Fibroblast of skin of left quadriceps (primary cell): Measurements from ENCODE around the gene CCDC57.
"Not testable (repeated sequence)": the region's sequence is repeated elsewhere in the genome, so short reads cannot be mapped to it uniquely, and the experiment has no call there.

ENCODE experiments used
- DNase-seq, 2 experiments: peaks; one replicate each; pipeline ENCODE4 v3.0.0-alpha.2; 2013; ENCODE audit warnings: low read depth in 2 of 2

Gene CCDC57

DNA sequence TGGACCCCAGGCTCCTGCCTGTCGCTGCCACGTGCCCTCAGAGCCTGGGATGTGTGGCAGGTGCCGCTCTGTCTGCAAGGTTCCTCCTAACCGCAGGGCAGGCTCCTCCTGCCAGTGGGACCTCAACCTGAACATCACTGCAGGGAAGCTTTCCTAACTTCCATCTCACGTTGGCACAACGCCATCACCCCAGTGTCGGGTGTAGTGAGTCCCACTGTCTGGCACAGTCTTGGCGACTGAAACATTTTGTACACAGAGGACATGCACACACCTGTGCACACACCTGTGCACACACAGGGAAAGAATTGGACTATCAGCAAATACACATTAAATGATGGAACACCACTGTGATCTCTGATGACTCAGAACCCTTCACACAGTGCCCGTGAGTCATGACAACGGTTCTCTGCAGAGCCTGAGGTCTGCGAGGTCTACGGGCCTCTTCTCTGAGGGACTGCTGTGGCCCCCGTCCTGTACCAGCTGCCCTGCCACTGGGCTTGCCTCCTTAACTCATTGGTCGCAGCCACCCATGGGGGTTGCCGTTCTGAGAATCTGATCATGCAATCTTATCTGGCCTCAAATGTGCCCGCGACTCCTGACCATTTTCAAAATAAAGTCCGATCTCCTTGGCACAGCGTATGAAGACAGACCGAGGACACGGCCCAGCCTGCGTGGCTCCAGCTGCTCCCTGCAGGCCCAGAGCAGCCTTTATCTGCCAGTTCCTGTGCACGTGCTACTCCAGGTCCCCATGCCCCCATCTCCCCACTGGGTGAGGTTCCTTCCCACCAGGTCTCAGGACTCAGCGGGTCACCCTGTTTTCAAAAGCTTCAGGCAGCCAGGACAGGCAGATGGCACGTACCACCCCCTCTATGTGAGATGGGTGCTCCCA, 7.6 kb downstream of the CCDC57 start:
- DNase-seq = no peak

DNA sequence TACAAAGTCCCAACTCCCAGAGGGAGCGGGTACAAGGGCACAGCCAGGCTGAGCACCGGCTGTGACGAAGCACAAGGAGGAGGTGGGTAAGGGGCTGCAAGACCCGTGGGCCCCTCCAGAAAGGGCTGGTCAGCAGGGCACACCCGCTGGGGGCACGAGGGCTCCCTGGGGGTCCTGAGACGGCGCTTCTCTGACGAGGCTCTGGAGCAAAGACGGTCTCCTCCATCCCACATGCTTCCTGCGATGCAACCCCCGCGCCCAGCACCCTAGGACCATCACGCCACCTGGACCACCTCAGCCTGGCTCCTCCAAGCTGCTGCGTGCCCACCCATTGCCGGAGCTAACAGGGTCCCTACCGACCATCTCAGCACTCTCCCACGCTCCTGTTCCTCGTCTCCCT, 8.7 kb downstream of the CCDC57 start:
- no peak for DNase-seq

DNA sequence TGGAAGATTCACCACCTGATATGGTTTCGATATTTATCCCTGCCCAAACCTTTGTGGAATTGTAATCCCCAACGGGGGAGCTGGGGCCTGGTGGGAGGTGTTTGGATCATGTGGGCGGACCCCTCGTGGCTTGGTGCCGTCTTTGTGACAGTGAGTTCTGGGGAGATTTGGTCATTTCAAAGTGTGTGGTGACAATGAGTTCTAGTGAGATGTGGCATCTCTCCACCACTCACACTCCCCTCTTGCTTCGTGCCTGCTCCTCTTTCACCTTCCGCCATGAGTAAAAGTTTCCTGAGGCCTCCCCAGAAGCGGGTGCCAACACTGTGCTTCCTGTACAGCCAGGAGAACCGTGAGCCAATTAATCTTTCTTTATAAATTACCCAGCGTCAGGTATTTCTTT, 9.7 kb downstream of the CCDC57 start:
- no peak for DNase-seq

DNA sequence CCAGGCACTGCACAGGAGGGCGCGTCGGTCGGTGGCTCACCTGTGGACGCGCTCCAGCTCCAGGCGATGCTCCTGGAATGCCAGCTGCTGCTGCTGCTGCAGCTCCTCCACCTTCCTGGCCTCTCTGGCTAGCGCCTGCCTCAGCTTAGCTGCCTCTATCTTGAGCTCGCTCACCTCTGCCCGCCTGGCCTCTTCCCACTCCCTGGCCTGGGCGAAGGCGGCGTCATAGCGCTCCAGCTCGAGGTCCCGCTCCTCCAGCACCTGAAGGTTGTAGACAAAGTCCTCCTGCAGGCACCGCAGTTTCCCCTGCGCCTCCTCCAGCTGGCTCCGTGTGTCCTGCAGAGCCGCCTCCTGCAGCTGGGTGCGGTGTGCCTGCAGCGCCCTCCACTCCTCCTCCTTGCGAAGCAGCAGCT, 11.1 kb downstream of the CCDC57 start:
- DNase-seq = no peak

DNA sequence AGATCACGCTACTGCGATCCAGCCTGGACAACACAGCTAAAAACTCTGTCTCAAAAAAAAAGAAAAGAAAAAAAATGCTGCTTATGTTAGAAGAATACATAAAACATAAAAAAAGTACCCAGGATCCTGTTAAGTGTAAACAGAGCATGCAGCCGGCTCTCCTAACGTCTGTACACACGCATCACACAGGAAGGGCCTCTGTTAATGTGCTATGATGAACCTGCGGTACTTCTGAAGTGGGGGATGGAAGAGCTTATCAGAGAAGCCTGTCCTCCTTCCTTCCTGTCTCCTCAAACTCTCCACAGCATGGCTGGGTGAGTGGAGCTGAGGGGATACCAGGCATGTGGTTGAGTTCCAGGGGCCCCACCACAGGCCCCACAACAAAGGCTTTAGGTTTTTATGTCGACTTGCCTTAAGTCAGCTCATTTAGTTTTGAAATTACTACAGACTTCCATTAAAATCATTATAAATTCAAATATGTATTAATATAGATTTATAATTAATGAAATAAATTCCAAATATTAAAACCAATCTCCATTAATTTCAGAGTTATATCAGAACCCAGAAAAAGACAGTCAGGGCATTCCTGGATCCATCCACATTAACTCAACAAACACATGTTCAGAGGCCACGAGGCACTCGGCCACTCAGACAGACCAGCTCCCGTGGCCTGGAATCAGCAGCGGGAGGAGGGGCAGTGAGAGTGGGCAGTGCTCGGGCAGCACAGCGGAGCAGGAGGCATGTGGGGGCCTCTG, 11.7 kb downstream of the CCDC57 start:
- no peak for DNase-seq

DNA sequence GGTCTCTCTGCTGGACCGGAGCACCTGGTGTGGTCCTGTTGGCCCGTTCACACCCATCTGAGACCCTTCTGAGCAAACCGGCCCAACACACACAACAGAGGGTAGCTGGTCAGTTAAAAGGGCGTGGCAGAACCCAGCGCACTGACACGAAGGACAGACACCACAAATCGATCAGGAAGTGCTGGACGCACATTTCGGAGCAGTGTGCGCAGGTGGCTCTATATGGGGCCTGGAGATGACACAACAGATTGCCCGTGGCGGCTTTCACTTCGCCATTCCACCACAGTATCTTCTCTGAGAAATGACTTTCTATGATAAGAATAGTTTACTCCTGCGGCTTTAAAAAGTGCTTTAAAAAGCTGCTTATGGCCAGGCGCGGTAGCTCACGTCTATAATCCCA, 12.5 kb downstream of the CCDC57 start:
- DNase-seq = no peak

DNA sequence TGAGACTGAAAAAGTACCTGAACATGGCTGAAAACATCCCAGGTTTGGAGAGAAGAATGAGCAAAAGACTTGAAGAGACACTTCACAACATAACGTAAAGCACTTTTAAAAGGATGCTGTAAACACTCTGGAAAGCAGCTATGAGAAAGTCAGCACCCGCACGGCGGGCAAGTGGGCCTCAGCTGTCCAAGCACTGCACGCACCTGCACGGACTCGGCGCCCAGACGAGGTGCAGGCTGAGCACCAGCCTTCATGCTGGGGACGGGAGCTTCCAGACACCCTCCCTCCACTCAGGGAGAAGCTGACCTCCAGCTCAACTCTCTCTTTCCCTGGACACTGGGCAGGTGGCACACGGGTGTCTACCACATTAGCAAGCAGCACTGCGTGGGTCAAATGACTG, 13.1 kb downstream of the CCDC57 start:
- no peak for DNase-seq

DNA sequence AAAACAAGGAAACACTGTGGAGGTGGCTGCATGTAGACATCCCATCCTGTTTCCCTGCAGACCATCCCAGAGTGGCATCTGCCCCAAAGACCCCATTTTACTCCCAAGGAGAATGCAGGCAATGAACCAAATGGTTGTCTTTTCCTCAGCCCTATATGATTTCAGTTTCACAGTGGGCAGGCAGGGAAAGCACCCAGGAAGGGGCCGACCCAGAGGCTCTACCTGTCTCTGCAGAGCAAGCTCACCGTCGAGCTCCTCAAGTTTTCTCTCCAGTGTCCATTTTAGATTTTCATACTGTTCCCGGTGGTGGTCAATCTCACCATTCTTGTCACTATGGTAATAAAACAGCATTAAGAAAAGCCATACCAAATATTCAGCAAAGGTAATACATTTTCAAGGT, 14.6 kb downstream of the CCDC57 start:
- no peak for DNase-seq

DNA sequence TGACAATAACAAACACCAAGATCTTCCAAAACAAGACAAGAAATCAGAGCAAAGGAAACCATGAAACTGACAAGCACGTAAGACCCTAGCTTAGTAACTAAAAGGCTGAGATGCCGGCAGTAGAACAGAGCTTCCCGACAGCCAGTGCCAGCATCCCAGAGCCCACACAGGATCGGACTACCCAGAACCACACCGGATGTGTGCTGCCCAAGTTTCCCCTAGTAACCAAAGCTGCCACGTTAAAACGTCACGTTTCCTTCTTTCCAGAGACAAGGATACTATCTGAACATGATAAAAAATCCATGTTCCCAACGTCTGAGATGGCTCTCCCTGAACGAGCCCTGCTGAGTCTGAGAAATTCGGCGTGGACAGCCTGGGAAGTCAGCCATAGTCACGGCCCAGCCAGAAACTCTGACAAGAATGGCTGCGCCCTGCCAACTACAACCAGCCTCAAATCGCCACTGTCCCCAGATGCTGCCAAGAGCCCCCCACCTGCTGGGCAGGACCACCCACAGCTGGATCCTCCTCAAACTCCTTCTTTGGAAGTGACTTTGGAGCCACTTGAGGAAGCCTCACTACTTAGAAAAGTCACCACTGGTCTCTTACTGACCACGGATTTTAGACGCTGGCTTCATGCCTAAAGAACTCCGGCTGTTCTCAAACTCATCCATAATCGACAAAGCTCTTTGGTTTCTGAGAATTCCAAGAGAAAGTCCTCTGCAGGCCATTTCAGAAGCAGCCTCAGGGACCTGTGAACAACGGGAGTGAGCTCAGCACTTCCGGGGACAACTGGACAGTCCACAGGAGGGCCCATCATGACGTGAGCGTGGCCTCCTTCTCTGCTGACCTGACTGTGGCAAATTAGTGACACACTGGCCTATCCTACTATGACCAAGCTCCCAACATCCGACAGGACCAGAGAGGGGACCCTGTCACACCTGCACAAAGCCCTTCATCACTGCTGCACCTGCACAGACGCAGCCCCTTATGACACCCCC, 16.7 kb downstream of the CCDC57 start:
- no peak for DNase-seq

DNA sequence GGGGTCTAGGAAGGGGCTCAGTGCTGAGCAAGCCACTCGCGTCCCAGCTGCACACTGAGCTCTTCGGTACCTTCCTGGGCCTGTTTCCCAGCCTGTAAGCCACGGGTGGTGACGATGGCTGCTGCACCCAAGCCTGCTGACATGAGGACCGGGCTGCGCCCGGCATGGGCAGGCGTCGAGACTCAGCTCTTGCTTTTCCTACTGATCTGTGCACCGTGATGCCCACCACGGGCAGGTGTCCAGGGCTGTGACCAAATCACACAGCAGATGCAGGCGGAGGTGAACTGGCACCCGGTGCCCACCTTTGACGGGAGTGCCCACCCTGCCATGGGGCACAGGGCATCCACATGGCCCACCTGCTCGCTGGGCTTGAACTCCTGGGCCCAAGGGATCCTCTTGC, 17.9 kb downstream of the CCDC57 start:
- DNase-seq = no peak

DNA sequence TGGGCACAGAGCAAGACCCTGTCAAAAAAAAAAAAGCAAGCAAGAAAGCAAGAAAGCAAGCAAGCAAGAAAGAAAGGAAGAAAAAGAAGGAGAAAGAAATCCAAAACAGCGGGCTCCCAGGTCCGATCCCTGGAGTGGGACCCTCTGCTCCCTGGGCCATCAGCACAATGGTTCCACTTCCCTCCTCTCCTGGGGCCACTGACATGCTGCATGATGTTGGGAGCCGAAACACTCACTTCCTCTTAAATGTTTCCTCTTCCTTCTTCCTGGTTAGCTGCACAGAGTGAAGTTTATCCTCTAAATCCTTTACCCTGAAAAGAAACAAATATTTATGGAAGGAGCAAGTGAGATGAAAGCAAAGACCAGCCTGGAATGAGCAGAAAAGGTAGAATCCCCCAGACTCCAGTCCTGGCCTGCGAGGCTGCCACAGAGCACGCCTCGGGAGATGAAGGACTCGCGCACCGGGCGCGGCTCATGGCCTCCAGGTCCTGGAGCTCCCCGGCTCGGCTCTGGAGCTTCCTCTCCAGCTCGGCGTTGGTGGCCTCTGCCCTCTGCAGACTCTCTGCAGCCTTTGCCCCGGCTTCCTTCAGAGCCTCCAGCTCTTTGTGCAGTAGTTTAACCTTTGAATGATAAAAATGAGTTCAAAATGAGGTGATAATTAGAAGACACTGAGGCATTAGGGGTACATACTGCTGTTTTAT, 19.0 kb downstream of the CCDC57 start:
- DNase-seq = no peak

DNA sequence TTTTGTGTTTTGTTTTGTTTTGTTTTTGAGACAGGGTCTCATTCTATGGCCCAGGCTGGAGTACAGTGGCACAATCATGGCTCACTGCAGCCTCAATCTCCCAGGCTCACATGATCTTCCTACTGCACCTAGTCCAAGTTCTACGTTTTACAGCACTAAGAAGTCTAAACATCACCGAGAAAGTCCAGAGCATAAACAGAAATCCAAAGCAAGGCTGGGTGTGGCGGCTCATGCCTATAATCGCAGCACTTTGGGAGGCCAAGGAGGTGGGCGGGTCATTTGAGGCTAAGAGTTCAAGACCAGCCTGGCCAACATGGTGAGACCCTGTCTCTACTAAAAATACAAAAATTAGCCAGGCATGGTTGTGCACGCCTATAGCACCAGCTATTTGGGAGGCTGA, 19.6 kb downstream of the CCDC57 start:
- DNase-seq = not testable (repeated sequence)

DNA sequence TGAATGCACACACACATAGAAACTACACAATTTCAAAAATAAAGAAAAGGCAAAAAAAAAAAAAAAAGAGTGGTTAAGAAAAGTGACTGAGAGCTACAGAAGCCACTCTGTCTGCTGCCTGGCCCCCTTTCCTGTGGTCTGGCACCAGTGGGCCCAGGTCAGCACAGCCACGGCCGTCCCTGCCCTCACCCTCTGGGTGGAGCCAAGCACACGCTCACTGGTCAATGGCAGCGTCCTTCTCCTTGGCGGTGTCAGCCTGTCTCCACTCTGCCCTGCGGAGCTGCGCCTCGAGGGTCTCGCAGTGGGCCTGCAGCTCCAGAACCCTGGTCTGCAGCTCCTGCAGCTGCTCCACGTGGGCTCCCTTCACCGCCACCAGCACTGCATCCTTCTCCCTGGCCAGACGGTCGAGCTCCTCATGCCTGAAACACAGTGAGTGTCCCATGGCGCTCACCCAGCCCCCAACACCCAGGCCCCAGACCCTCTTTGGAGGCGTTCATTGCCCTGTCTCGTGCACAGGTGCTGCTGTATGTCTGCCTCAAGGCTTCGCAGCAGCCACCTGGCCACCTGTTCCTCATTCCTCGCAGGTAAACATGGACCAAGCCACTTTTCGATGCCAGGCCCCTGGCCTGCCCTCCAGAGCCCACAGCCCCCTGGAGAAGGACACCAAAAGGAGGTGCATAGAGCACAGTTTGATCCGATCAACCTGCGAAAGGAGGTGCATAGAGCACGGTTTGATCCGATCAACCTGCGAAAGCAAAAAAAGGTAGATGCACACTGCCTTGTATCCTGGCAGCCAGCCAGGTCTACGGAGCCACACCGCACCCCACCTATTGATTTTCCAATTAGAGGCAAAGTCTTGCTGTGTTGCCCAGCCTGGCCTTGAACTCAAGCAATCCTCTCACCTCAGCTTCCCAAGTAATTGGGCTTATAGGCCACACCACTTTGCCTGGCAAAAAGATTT, 24.4 kb downstream of the CCDC57 start:
- no peak for DNase-seq

DNA sequence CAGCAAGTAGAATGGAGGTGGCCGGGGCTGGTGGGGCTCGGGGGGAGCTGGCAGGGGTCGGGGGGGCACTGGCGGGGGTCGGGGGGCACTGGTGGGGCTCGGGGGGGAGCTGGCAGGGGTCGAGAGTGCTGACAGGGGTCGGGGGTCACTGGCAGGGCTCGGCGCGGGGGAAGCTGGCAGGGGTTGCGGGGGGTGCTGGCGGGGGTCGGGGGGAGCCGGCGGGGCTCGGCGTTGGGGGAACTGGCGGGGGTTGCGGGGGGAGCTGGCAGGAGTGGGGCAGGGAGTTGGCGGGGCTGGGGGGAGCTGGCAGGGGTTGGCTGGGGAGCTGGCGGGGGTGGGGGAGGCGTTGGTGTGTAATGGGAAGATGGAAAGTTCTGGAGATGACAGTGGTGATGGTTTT, 25.1 kb downstream of the CCDC57 start:
- no peak for DNase-seq

DNA sequence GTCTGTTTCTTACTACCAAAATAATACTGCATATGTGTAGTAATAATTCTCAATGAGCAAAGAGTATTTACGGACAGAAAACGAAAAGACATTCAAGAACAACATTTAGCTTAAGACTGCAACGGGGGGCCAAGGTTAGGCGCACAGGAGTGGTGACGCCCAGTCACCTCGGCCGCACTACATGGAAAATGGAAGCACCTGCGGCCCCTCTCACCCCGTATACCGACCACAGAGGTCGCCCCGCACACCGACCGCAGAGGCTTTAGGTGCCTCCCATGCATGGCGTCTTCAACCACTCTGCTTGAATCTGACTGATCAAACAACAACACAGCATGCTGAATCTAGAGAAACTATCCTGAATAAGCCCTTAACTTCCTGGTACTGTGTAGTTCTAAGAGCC, 26.4 kb downstream of the CCDC57 start:
- DNase-seq = no peak

DNA sequence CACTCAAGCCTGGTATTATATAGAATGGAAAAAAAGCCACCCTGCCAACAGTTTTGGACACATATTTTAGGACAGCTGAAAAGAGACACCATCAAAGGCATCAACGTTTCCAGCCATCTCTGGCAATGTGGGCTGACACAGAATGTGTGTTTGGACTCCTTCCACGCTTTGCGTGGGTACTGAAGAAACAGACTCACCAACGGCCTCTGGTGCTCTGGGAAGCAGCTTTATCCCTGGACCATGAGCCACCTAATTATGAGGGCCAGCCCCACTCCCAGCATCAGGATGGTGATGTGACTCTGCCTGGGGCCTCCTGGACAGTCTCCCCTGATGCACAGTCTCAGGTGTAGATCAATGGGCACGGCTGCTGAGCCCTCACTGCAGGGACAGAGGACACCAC, 27.9 kb downstream of the CCDC57 start:
- no peak for DNase-seq

DNA sequence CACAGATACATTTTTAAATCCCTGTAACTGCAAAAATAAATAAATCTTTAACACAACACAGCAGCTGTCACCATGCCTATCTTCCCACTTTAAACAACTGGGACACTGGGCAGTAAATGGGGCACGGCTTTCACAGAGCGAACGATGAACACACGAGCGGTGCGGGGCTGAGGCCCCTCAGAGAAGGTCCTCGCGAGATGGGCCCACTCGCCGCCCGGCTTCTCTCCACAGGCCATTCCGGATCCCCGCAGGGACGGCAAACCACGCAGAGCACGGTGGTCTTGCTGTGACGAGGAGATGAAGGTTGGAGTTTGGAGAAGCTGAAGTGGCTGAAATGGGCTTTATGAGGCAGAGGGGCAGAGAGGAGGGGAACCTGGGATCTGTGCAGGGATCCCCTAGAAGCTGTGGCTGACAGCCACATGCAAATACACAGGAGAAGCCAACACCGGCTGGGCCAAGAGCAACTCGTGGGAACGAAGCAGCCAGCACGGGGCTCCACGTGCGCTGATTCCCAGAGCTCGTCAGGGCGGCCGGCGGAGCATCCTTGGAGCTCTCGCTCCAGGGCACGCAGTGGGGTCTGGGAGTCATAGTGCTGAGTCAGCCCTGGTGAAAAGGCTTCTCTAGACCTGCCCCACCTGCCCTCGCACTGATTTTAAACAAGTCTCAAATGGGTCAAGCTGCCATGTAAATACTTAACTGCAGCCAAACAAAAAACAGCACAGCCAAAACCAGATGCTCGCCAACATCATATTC, 31.7 kb downstream of the CCDC57 start:
- DNase-seq = no peak

DNA sequence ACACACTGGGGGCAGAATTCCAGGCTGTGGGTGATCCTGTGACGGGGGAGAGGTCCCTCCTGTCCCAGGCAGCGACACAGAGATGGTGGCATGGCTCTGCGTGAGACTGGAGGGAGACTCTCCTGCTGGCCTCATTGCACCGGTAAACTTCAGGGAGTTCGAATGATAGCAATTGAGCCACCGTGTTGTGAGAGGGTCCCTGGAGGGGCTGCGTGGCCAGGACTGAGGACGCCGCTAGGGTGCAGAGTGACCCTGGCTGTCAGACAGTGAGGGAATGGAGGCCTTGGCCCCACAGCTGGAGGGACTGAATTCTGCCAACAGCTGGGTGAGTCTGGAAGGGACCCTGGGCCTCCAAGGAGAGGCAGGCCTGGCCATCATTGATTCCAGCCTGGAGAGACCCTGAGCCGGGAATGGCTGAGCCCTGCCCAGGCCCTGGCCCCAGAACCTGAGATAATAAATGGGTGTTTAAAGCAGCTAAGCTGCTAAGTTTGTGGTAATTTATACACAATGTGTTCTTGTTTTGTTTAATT, 32.6 kb downstream of the CCDC57 start:
- DNase-seq = no peak

DNA sequence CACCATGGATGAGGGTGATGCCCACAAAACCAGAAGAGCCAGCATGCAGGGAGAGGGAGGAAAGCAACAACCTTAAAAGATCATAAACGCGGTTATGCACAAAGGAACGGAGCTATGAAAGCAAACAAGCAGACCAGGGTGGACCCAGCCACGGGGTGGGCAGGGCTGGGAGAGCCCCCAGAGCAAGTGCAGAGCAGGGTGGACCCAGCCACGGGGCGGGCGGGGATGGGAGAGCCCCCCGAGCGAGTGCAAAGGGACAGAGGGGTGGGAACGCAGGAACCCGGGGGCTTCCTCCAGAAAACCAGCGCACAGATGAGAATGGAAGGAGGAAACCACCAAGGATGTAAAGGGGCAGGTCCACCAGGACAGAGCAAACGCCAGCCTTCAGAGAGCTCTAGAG, 33.2 kb downstream of the CCDC57 start:
- DNase-seq = no peak
